Measurements from ENCODE around the gene CACNG7.

Gene CACNG7

DNA sequence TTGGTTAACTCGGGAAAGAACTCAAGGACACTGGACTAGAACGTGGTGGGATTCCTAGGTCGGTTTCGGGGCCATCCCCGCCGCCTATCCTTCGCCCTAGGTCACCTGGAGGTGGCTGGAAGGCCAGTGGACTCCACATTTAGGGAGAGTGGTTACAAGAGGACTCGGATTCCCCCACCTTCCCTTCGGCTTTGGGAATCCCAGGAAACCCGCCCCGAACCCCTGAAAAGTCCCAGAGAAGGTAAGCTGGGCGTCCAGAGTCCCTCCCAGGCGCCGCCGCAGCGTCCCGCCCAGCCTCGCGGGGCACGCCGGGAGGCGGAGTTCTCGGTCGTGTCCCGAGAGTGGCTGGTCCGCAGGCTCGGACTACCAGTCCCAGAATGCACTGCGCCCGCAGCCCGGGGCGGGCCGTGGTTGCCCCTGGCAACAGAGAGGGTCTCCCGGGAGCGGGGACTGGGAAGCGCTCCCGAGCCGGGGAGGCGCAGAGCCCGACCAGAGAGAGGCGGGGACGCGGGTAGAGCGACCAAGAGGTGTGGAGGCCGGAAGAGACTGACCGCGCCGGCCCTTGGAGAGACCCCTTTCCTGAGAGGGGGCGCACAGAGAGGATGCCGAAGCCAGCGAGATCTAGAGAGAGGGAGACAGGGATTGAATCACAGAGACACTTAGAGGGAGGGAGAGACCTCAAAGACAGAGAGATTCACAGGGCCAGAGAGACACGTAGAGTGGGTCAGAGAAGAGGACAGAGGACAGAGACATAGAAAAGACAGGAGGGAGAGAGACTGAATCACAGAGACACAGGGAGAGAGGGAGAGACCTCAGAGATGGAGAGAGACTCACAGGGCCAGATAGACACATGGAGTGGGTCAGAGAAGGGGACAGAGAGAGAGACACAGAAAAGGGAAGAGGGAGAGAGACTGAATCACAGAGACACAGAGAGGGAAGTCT lies 29.7 kb upstream of the CACNG7 start:
- peak; percentile 72 for DNase-seq

DNA sequence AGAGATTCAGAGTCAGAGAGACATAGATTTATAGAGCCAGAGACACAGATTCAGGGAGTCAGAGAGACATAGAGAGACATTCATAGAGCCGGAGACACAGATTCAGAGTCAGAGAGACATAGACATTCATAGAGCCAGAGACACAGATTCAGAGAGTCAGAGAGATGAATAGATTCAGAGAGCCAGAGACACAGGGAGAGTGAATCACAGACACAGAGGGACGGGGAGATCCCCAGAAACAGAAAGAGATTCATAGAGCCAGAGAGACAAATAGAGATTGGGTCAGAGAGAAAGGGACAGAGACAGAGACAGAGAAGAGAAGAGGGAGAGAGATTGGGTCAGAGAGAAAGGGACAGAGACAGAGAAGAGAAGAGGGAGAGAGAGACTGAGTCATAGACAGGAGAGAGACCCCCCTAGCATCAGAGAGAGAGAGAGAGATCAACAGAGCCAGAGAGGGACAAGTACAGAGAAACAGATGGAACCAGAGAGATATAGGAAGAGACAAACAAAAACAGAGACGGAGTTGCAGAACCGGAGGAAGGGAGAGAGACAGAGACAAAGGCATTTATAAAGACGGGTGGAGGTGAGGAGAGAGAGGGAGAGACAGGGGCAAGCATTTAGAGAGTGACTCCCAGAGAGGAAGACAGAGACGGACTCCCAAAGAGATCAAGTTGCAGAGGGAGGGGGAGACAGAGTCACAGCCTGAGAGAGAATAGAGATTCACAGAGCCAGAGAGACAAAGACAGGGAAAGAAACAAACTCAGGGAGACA lies 28.2 kb upstream of the CACNG7 start:
- no peak for DNase-seq

DNA sequence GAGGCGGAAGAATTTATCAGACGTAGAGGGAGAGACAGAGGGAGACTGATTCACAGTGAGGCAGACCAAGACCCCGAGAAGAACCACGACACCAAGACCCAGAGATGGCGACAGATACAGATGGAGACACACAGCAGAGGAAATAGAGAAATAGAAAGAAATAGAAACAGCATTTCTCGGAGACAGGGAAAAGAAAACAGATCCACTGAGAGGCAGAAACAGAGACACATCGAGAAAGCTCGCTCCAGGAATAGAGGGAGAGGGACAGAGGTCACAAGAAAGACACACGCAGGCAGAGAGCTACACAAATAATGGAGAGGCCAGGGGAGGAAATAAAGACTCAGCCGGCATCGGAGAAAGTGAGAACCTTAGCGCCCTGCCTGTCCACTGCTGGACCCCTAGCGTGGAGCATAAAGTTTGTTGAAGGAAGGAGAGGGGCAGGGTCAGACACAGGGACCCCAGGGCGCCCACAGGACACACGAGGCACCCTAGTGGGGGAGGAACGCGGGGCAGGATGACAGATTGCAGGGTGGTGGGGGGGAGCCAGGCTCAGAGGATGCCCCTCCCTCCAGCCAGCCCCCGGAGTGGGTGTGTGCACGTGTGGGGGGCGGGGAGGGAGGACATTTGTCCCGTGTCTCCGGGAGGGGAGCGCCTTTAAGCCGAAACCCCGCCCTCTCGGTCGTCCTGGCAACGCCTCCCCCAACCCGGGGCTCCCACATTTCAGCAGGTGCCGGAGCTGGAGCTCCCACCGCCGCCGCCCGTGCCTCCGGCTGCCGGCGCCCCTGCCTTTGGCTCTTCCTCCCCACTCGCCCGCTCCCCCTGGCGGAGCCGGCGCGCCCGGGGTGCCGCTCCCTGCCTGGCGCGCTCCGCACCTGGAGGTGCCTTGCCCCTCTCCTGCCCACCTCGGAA lies 27.3 kb upstream of the CACNG7 start, which contains the start of gene PRKCG:
Gene PRKCG (plus strand): TSS at position 716 of the 909 bp plus-strand sequence. CDS start 298 bp downstream, outside the sequence.
- peak; percentile 37 for DNase-seq

DNA sequence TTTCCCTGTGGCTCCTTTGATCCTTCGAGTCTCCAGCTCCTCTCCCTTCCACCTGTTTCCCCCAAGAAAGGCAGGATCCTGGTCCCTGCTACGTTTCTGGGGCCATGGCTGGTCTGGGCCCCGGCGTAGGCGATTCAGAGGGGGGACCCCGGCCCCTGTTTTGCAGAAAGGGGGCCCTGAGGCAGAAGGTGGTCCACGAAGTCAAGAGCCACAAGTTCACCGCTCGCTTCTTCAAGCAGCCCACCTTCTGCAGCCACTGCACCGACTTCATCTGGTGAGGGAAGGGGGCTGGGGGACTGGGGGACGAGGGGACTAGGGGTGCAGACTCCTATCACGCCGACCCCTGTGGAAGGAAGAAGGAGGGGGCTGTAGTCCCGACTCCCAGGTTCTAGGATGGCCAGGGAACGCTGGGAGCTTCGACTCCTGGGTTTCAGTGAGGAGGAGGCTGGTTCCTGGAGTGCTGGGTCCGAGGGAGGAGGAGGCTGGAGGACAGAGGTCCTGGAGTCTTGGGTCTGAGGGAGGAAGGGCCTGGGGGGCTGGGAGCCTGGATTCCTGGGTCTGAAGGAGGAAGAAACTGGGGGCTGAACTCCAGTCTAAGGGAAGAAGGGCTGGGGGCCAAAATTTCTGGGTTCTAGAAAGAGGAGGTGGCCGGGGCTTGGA lies 26.6 kb upstream of the CACNG7 start:
- no peak for DNase-seq

DNA sequence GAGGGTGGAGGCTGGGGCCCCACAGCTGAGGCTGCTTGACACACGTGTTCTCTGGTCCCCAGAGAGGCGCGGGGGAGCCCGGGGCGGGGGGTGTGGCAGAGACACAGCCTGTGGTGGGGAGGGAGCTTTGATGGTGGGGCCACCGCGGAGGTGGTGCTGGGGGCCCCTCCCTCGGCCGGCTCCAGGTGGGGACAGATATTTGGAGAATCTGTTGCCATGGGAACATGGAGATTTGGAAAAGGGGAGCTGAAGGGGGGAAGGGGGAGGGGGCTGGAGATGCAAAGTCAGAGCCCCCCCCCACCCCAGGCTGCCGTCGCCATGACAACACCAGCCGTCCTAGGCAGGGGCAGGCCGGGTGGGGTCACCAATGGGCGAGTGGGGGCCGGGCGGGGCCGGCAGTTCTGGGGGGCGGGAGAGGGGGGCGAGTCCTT lies 25.8 kb upstream of the CACNG7 start:
- DNase-seq, result no peak

DNA sequence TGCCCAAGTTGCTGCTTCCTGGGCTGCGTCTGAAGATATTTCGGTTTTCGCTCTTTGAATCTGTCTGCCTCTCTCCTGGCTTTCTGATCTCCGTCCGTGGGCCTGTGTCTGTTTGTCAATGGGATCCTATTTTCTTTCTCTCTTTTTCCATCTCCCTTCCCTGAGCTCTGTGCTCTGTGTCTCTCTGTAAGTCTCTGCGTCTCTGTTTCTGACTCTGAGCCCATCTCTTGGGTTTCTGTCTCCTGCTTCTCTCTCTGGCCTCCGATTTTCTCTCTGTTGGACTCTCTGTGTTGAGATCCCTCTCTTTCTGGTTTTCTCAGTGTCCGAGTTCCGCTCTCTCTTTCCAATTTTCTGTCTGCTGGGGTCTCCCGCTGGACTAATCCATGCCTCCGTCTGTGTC lies 25.3 kb upstream of the CACNG7 start:
- DNase-seq, result no peak

DNA sequence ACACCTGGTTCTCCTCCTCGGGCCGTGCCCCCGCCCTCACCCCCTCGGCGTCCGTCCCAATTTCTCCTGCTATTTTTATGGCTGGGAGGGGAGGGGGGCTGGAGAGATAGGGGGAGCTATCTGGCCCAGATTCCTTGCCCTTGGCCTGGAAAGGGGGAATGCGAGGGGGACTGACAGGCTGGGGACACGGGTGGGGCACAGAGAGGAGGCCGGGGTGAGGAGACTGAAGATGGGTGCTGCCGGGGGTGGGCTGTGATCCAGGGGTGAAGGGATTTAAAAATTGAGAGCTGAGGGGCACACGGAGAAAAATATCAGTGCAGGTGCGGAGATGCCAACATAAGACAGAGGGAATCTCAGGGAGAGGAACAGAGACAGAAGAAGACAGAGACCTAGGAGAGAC lies 24.8 kb upstream of the CACNG7 start:
- DNase-seq, result no peak

DNA sequence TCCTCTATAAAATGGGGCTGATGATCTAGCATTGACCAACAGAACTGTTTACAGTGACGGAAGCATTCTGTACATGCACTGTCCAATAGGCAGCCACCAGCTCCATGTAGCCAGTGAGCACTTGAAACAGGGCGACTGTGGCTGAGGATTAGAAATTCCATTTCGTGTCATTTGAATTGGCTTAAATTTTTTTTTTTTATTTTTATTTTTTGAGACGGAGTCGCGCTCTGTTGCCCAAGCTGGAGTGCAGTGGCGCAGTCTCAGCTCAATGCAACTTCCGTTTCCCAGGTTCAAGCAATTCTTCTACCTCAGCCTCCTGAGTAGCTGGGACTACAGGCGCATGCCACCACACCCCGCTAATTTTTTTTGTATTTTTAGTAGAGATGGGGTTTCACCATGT lies 24.0 kb upstream of the CACNG7 start:
- DNase-seq, result no peak

DNA sequence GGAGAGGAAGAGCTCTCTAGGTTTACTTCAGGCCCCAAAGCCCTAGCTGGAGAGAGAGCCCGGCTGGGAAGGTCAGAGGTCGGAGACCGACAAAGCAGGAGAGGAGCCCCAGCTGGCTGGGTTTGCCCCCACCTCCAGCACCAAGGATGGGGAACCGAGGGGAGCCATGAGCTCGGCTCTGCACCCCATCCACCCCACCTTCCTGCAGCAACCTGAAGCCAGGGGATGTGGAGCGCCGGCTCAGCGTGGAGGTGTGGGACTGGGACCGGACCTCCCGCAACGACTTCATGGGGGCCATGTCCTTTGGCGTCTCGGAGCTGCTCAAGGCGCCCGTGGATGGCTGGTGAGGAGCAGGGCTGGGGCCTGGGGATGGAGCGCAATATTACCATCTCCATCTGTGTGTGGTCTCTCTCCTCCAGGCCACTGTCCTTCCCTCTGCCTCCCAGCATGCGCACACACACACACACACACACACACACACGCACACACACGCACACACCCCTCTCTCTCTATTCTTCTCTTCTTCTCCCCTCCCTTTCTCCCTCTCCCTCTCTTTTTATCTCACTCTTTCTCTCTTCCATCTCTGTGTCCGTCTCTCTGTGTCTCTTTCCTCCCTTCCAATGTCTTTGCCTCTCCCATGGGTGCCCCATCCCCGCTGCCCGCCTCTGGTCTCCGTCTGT lies 16.6 kb upstream of the CACNG7 start:
- no peak for DNase-seq

DNA sequence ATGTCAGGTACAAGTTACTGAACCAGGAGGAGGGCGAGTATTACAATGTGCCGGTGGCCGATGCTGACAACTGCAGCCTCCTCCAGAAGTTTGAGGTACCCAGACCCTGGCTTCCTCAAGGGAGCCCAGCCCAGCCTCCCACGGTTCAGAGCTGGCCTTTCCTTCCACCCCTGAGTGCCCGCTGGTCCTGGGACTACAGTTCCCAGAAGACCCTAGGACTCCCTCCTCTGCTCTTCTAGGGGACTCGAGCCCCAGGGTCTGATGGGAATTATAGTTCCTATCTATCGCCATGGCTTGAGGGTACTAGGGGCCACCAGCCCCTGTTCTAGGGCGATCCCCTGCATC lies 16.1 kb upstream of the CACNG7 start:
- DNase-seq, result no peak

DNA sequence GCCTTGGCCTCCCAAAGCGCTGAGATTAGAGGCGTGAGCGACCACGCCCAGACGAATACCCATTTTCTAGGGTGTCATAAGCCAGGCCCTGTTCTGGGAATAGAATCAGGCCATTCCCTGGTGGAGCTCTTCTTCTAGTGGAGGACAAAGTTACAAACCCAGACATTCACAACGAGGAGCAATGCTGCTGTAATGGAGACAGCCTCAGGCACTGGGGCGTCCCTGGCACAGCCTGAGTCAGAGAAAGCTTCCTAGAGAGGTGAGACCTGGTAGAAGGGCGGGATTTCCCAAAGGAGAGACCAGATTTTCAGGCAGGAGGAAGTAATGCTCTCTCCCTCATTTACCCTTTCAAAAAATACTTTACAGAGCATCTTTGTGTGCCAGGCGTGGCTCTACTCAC lies 14.4 kb upstream of the CACNG7 start:
- DNase-seq, result no peak

DNA sequence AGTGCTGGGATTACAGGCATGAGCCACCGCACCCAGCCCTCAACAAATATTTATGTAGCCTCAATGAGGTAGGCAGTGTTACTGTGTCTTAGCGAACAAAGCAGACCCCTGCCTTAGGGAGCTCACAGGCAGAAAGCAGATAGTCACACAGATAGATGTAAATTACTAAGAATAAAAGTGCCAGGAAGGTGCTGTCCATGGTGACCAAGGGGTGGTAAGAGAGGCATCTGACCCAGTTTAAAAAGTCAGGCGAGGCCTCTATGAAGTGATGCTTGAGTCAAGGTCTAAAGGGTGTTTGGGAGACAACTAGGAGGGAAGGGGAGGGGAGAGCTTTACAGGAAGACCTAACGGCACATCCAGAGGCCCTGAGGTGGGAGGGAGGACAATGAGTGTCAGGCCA lies 12.4 kb upstream of the CACNG7 start:
- no peak for DNase-seq

DNA sequence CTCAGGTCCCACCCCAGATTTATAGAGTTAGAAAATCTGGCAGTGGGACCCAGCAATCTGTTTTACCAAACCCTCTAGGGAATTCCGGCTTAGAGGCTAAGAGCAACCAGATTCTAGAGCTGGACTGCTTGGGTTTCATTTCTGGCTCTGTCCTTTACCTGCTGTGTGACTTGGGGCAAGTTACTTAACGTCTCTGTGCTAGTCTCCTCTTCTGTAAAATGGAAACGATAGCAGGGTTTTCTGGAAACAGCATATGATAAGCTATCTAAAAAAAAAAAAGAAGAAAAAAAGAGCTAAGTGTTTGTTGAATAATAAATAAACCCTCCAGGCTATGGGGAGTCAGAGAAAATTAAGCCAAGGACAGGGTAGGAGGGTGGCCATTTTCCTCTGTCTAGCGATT lies 11.6 kb upstream of the CACNG7 start:
- no peak for DNase-seq

DNA sequence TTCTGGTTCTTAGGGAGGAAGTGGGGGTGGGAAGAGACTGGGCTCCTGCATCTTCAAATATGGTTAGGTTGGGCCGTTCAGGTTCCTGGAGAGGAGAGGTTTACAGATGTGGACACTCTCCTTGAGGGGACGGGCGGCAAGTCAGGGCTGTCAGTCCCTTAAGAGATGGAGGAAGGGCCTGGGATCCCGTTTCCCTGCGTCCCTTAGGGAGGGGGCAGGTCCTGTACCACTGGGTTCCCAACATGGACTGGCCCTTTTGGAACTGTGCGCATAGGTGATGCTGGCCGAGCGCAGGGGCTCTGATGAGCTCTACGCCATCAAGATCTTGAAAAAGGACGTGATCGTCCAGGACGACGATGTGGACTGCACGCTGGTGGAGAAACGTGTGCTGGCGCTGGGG lies 10.9 kb upstream of the CACNG7 start:
- DNase-seq, result no peak

DNA sequence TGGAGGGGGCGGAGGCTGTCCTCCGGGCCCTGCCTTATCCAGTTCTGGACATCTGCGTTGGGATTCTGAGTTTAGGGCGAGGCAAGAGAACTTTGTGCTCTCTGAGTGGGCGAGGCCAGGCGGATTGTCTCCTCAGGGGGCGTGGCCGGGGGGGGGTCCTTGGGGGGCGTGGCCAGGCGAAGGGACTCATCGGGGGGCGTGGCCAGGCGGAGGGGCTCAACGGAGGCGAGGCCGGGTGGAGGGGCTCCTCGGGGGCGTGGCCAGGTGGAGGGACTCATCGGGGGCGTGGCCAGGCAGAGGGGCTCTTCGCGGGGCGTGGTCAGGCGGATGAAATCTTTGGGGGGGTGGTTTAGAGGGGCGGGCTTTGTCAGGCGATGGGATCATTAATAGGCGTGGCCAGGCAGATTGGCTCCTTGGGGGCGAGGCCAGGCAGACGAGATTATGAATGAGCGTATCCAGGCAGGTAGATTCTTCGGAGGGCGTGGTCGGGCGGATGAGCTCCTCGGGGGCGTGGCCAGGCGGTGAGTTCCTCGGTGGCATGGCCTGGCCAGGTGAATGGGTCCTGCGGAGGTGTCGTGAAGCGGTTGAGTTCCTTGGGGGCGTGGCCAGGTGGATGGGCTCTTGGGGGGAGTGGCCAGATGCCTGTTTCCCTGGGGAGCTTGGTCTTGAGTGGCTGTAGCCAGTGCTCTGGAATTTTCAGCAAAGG lies 10.3 kb upstream of the CACNG7 start:
- DNase-seq, result no peak

DNA sequence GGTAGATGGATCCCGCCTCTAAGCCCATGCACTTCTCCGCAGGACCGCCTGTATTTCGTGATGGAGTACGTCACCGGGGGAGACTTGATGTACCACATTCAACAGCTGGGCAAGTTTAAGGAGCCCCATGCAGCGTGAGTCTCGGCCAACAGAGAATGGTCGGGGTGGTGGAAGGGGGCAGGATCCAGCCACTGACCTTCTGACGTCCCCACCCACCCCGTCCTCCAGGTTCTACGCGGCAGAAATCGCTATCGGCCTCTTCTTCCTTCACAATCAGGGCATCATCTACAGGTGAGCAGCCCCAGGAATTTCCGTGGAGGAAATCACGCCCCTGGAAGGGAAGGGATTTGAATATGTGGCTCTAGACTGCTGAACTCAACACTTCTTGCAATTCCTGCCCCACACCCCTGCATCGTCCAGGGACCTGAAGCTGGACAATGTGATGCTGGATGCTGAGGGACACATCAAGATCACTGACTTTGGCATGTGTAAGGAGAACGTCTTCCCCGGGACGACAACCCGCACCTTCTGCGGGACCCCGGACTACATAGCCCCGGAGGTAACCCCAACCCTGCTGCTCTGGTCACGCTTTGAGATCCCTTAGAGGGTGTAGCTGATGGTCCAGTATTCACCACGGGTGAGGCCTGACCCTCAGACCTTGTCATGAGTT lies 8.8 kb upstream of the CACNG7 start:
- no peak for DNase-seq

DNA sequence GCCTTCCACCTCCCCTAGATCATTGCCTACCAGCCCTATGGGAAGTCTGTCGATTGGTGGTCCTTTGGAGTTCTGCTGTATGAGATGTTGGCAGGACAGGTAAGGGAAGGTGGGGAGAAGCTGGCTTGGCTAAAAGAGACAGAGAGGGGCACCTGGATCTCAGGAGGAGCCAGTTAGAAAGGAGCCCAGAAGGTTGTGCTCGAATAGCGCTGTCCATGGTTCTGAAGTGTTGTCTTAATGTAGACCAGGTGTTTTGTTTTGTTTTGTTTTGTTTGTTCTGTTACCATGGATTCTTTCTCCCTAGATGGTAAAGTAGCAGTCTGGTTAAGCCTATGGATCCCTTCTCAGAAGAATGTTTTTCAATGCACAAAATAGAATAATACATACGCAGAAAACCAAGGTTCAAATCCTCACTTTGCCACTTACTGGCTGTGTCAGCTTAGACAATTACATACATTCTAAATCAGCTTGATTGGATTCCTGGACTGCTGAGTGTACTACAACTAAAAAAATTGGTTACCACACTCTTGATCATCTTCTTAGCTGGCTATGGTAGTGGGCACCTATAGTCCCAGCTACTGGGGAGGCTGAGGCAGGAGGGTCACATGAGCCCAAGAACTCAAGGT lies 5.9 kb upstream of the CACNG7 start:
- DNase-seq, result no peak

DNA sequence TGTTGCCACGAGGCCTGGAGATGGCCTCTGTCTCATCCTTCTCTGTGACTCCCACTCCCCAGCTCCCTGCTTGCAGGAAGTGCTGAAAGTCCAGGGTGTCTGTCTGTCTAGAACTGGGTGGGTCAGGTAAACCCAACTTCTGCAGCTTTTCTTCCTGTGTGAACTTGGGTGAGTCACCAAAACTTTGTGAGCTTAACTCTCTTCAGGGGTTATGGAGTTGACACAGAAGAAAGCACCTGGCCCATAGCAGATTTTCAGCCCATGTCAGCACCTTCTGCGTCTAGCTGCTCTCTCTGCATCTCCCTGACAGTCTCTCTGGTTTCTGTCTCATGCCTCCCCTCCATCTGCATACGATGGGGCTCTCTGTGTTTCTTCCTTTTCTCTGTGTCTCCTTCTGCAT lies 4.2 kb upstream of the CACNG7 start:
- no peak for DNase-seq

DNA sequence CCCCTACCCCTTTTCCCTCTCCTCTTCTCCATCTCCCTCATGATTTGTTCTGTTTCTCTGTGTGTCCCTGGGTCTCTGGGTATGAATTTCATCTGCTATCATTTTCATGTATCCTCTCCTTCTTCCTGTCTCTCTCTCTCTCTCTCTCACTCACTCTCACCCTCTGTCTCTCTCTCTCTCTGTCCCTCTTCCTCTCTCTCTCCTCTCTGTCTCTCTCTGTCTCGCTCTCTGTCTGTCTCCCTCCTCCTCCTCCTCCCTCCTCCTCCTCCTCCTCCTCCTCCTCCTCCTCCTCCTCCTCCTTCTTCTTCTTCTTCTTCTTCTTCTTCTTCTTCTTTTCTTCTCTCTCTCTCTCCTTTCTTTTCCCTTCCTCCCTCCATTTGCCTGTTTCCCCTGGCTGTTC lies 3.3 kb upstream of the CACNG7 start:
- DNase-seq, result no peak
